ENCODE measurements around the gene MMP1.

DNA sequence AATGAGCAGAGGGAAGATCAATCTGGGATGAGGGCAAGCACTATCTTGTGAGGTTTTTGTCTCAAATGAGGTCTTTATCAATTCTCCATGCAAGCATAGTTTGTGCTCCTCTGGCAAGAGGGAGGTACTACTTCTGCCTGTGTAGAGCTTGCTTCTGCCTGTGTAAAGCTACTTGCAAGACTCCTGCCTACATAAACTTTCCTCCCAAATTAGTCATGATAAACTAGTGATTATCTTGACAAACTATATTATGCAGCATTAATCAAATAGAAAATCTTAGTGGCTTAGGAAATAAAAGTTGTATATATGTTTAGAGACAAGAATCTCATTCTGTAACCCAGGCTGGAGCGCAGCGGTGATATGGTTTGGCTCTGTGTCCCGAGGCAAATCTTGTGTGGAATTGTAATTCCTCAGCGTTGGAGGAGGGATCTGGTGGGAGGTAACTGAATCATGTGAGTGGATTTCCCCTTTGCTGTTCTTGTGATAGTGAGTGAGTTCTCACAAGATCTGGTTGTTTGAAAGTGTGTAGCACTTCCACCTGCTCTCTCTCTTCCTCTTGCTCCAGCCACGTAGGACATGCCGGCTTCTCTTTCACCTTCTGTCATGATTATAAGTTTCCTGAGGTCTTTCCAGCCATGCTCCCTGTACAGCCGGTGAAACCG is 9.5 kb downstream of the MMP1 start:
- TF ChIP-seq, protein P1, sequence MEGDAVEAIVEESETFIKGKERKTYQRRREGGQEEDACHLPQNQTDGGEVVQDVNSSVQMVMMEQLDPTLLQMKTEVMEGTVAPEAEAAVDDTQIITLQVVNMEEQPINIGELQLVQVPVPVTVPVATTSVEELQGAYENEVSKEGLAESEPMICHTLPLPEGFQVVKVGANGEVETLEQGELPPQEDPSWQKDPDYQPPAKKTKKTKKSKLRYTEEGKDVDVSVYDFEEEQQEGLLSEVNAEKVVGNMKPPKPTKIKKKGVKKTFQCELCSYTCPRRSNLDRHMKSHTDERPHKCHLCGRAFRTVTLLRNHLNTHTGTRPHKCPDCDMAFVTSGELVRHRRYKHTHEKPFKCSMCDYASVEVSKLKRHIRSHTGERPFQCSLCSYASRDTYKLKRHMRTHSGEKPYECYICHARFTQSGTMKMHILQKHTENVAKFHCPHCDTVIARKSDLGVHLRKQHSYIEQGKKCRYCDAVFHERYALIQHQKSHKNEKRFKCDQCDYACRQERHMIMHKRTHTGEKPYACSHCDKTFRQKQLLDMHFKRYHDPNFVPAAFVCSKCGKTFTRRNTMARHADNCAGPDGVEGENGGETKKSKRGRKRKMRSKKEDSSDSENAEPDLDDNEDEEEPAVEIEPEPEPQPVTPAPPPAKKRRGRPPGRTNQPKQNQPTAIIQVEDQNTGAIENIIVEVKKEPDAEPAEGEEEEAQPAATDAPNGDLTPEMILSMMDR (IDR thresholded peaks at IDR 0.05), result no peak
- TF ChIP-seq POLR2A (IDR thresholded peaks at IDR 0.05), result no peak
